Measurements from ENCODE around the gene CPOX. TPM values are rescaled to one million over a fixed set of nuclear protein-coding genes. Genes with fewer than 3 reads are reported as not detected.

CPOX gene
- total and polyA plus RNA-seq, 10 of the 15 experiments (the other 5 are each of a cell fraction or from before 2014, with no cell fraction given): 40.7 to 72.6 (median 64.5) TPM

DNA sequence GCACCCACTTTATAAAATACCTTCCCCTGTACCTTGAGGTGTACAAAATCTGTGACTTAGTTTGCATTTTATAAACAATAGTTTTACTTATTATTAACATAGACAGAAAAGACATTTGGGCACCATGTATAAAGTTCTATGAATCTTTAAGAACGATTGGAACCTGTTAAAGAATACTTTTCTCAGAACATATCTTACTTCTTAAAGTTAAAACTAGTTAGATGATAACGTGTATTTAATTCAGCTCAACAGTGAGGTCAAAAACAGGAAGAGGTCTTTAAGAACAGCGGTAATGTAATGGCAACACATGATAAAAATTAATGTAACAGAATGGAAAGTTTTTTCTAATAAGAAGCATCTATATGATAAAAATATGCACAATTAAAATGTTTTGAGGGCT, 25.0 kb downstream of the CPOX start (continued):
- TF ChIP-seq CREM (IDR thresholded peaks at IDR 0.05; ENCODE audit: low read depth): no peak
- TF ChIP-seq STAT1 (conservative IDR thresholded peaks at IDR 0.05): no peak

- intact Hi-C loops (cut with micrococcal nuclease; ENCODE audit: unreplicated experiment): no loop called here
- POLR2A ChIA-PET: interaction anchor here (0.5 to 23.2 kb wide), 3 partner anchors 31 to 114 kb away, joined by 4 to 350 read pairs (median 6); partner anchors contain the start of gene GPR15
- H3K79me2 ChIP-seq (ENCODE audit: control insufficient read depth, insufficient read depth, low read length): peaks cover 61% of the 10 kb centered on the region
- no peaks in the 10 kb centered on the region; the same call in 2 of the 3 replicates for H3K9me3 ChIP-seq (replicated peaks; ENCODE audit: control insufficient read depth, insufficient read depth, low read length)
- RAD21 ChIA-PET (ENCODE audit: unreplicated experiment): interaction anchor here (0.8 to 20.2 kb wide), 5 partner anchors 12 to 47 kb away, joined by 3 to 511 read pairs (median 3); partner anchors contain the start of gene GPR15
- ATAC-seq (peak; percentile 21), DNase-seq (ENCODE audit: low read depth, low spot score) (no peak), FAIRE-seq (no peak)
- SMC1A ChIA-PET (ENCODE audit: uncharacterized antibody, unreplicated experiment): interaction anchor here (1.3 to 23.6 kb wide), 4 partner anchors 16 to 33 kb away, joined by 3 to 603 read pairs (median 118); partner anchors contain the start of gene GPR15
- in situ Hi-C loops (cut with MboI): no loop called here
- H3K27ac ChIP-seq (ENCODE audit: control insufficient read depth, insufficient read depth): peak overlapping the region; percentile 100
- no peaks in the 10 kb centered on the region for H4K20me1 ChIP-seq (ENCODE audit: control insufficient read depth, insufficient read depth)
- CTCF ChIA-PET: interaction anchor here (1.1 to 2.1 kb wide), 2 partner anchors 10 to 22 kb away, joined by 3 to 10 read pairs; no protein-coding TSS in a partner anchor
- peak overlapping the region; percentile 61 for H2AFZ ChIP-seq (ENCODE audit: control insufficient read depth, low read depth, low read length)
- no peaks in the 10 kb centered on the region; a peak in 1 of 4 replicates for H3K36me3 ChIP-seq (ENCODE audit: control insufficient read depth in 2 of 2, insufficient read depth in 2 of 2, low read length in 1 of 2)
- H3K4me1 ChIP-seq (ENCODE audit: control insufficient read depth, insufficient read depth, low read length): peaks cover 40% of the 10 kb centered on the region
- peak overlapping the region; percentile 58; the same call in 1 of the 2 replicates for H3K9ac ChIP-seq (ENCODE audit: control insufficient read depth, insufficient read depth, low read length)
- no peaks in the 10 kb centered on the region for H3K27me3 ChIP-seq (replicated peaks in 1 of 2; ENCODE audit: control insufficient read depth in 2 of 2, insufficient read depth in 2 of 2, low read length in 1 of 2)
- H3K4me3 ChIP-seq: peak overlapping the region; percentile 22
- WGBS (ENCODE audit: insufficient coverage, insufficient replicate concordance, low lambda C conversion rate, missing lambda C conversion rate): 23% methylated on average over 2 of the region's 2 CpGs
- BruUV-seq (replicated peaks): no TSS peak
- peak overlapping the region; percentile 11 for H3K4me2 ChIP-seq (ENCODE audit: control insufficient read depth, insufficient read depth)
- TF ChIP-seq SUZ12 (IDR thresholded peaks at IDR 0.05; ENCODE audit: unreplicated experiment) (no peak), HCFC1 (IDR thresholded peaks at IDR 0.05; ENCODE audit: low read length) (no peak), BCL3 (IDR thresholded peaks at IDR 0.05; ENCODE audit: borderline replicate concordance, insufficient read depth, low read depth, low read length, poor library complexity, severe bottlenecking) (peak; percentile 28), CBX3 (IDR thresholded peaks at IDR 0.05; ENCODE audit: borderline replicate concordance, low read depth) (no peak), YY1 (IDR thresholded peaks at IDR 0.05; ENCODE audit: low read depth, low read length) (0 out of 2 replicates have a peak, but pooled peaks have one; percentile 32), ATF7 (IDR thresholded peaks at IDR 0.05; ENCODE audit: low read depth) (0 out of 2 replicates have a peak, but pooled peaks have one; percentile 8), ZNF207 (IDR thresholded peaks at IDR 0.05; ENCODE audit: borderline replicate concordance) (no peak), ATF2 (IDR thresholded peaks at IDR 0.05; ENCODE audit: low read length) (peak; percentile 63; the same call in 1 of the 2 replicates), SPI1 (IDR thresholded peaks at IDR 0.05; ENCODE audit: borderline replicate concordance, insufficient read depth, low read depth, low read length) (no peak), IRF4 (IDR thresholded peaks at IDR 0.05; ENCODE audit: low read depth, low read length) (peak; percentile 52; the same call in 1 of the 2 replicates), FOXM1 (IDR thresholded peaks at IDR 0.05; ENCODE audit: low read depth, low read length) (0 out of 2 replicates have a peak, but pooled peaks have one; percentile 22), SUPT20H (IDR thresholded peaks at IDR 0.05; ENCODE audit: borderline replicate concordance, control insufficient read depth, low read depth, low read length) (no peak)
- TF ChIP-seq, protein P1, sequence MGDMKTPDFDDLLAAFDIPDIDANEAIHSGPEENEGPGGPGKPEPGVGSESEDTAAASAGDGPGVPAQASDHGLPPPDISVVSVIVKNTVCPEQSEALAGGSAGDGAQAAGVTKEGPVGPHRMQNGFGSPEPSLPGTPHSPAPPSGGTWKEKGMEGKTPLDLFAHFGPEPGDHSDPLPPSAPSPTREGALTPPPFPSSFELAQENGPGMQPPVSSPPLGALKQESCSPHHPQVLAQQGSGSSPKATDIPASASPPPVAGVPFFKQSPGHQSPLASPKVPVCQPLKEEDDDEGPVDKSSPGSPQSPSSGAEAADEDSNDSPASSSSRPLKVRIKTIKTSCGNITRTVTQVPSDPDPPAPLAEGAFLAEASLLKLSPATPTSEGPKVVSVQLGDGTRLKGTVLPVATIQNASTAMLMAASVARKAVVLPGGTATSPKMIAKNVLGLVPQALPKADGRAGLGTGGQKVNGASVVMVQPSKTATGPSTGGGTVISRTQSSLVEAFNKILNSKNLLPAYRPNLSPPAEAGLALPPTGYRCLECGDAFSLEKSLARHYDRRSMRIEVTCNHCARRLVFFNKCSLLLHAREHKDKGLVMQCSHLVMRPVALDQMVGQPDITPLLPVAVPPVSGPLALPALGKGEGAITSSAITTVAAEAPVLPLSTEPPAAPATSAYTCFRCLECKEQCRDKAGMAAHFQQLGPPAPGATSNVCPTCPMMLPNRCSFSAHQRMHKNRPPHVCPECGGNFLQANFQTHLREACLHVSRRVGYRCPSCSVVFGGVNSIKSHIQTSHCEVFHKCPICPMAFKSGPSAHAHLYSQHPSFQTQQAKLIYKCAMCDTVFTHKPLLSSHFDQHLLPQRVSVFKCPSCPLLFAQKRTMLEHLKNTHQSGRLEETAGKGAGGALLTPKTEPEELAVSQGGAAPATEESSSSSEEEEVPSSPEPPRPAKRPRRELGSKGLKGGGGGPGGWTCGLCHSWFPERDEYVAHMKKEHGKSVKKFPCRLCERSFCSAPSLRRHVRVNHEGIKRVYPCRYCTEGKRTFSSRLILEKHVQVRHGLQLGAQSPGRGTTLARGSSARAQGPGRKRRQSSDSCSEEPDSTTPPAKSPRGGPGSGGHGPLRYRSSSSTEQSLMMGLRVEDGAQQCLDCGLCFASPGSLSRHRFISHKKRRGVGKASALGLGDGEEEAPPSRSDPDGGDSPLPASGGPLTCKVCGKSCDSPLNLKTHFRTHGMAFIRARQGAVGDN (IDR thresholded peaks at IDR 0.05): peak; percentile 39; the same call in 1 of the 2 replicates
Measured at GRCh38 chr3:98567666-98568270, 25.6 kb downstream of the CPOX start.

All from GM12878 (cell line).